22Rv1 (cell line): Measurements from ENCODE around the gene ZNF865.

Experiments
- ZFX ChIP-seq: fragments of 450-650 bp; IDR thresholded peaks from 2 replicates; pipeline ENCODE4 v1.6.1; 2017; ENCODE audit warnings: antibody characterized with exemption, borderline replicate concordance
- TF ChIP-seq, protein P1 (sequence below): fragments of 450-650 bp; IDR thresholded peaks from 2 replicates; pipeline ENCODE4 v1.5.1; 2017; ENCODE audit warnings: mild to moderate bottlenecking

GRCh38 chr19:55581823-55582223, 23.6 kb upstream of the ZNF865 start:
- TF ChIP-seq, protein P1, sequence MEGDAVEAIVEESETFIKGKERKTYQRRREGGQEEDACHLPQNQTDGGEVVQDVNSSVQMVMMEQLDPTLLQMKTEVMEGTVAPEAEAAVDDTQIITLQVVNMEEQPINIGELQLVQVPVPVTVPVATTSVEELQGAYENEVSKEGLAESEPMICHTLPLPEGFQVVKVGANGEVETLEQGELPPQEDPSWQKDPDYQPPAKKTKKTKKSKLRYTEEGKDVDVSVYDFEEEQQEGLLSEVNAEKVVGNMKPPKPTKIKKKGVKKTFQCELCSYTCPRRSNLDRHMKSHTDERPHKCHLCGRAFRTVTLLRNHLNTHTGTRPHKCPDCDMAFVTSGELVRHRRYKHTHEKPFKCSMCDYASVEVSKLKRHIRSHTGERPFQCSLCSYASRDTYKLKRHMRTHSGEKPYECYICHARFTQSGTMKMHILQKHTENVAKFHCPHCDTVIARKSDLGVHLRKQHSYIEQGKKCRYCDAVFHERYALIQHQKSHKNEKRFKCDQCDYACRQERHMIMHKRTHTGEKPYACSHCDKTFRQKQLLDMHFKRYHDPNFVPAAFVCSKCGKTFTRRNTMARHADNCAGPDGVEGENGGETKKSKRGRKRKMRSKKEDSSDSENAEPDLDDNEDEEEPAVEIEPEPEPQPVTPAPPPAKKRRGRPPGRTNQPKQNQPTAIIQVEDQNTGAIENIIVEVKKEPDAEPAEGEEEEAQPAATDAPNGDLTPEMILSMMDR, result no peak
- no peak for TF ChIP-seq ZFX
